Measurements from ENCODE around the gene BNC2.

The BNC2 gene

DNA sequence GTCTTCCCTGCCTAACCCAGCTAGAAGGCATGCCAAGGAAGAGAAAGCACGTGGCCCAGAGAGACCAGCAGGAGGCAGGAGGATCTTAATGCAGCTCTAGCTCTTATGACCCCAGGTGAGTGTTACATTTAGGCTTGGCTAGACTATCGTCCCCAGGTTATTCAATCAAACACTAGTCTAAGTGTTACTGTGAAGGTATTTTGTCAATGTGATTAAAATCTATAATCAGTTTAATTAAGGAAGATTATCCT lies 483.7 kb downstream of the BNC2 start (continued):
- TF ChIP-seq SCRT1 (tag by site-specific recombination; IDR thresholded peaks at IDR 0.05; ENCODE audit: borderline replicate concordance) (no peak), ZNF202 (tag by site-specific recombination; IDR thresholded peaks at IDR 0.05; ENCODE audit: borderline replicate concordance) (no peak)

DNA sequence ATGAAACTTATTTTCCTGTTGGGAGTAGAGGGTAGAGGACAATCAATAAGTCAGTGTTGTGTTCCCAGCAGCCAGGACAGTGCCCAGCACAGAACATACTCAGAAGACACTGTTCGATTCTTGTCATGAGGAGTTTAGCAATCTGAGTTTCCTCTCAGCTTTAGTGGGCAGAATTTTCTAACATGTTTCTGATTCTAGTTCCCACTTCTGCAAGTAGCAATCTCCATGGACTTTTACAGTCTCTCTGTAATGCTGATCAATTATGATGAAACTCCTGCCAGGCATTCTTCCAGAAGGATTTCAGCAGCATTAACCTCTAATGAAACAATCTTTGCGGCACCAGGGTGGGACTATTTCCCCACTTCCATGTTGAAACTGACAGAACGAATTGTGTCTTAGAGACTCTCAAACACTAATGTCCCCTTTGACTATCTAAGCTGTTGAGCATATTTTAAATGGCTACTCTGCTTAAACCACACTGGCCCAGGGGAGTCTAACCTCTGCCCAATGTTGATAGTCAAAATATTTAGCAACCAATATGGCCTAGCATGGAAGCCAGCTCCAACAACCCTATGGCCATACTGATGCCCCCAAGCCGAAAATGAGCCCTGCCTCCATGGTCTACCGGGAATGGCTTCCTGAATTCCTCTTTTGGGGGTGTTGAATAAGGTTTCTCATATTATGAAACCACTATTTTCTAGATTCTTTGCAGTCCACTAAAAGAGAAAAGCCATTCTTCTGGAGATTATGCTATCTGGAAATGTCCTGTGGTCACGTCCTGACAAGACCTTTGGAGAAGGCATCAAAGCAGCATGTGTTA lies 484.3 kb downstream of the BNC2 start:
- ChIA-PET CTCF (interaction anchor here (0.6 to 0.9 kb wide), 2 partner anchors 8 to 103 kb away, joined by 3 to 4 read pairs; no protein-coding TSS in a partner anchor), POLR2A (no interaction called here)
- Histone ChIP-seq H3K27ac (ENCODE audit: extremely low read depth, low read depth, low read length) (no peak overlapping the region), H3K4me3 (ENCODE audit: low read depth, low read length) (no peak overlapping the region), H3K9me3 (ENCODE audit: control insufficient read depth, insufficient read depth, low read depth, low read length) (no peaks in the 10 kb centered on the region), H3K4me1 (ENCODE audit: control insufficient read depth, insufficient read depth, low read length) (no peaks in the 10 kb centered on the region), H3K36me3 (ENCODE audit: control insufficient read depth in 2 of 2, insufficient read depth in 1 of 2, low read length in 2 of 2) (no peaks in the 10 kb centered on the region)
- TF ChIP-seq ZNF549 (tag by site-specific recombination; IDR thresholded peaks at IDR 0.05) (no peak), ZBTB7A (tag by site-specific recombination; IDR thresholded peaks at IDR 0.05; ENCODE audit: low read depth) (no peak), HOXD13 (CRISPR knock-in tag; IDR thresholded peaks at IDR 0.05; ENCODE audit: borderline replicate concordance) (no peak), ZBTB6 (tag by site-specific recombination; IDR thresholded peaks at IDR 0.05) (no peak), ZNF311 (tag by site-specific recombination; IDR thresholded peaks at IDR 0.05; ENCODE audit: borderline replicate concordance) (no peak), ZNF280C (tag by site-specific recombination; IDR thresholded peaks at IDR 0.05) (no peak), ZNF362 (tag by site-specific recombination; IDR thresholded peaks at IDR 0.05) (no peak), ZNF629 (tag by site-specific recombination; IDR thresholded peaks at IDR 0.05) (no peak), SP7 (tag by site-specific recombination; IDR thresholded peaks at IDR 0.05) (no peak), RBAK (tag by site-specific recombination; IDR thresholded peaks at IDR 0.05) (no peak), SCRT1 (tag by site-specific recombination; IDR thresholded peaks at IDR 0.05; ENCODE audit: borderline replicate concordance) (no peak), TCF7L2 (IDR thresholded peaks at IDR 0.05; ENCODE audit: borderline replicate concordance, low read depth, low read length) (no peak), ZBTB20 (tag by site-specific recombination; IDR thresholded peaks at IDR 0.05) (no peak), ZNF157 (tag by site-specific recombination; IDR thresholded peaks at IDR 0.05) (no peak), ZFP37 (tag by site-specific recombination; IDR thresholded peaks at IDR 0.05) (no peak), ZNF423 (tag by site-specific recombination; IDR thresholded peaks at IDR 0.05) (no peak), OSR2 (tag by site-specific recombination; IDR thresholded peaks at IDR 0.05) (no peak), ZNF391 (tag by site-specific recombination; IDR thresholded peaks at IDR 0.05; ENCODE audit: borderline replicate concordance, low read depth) (no peak), ZNF416 (tag by site-specific recombination; IDR thresholded peaks at IDR 0.05) (no peak)
- TF ChIP-seq, protein P1, sequence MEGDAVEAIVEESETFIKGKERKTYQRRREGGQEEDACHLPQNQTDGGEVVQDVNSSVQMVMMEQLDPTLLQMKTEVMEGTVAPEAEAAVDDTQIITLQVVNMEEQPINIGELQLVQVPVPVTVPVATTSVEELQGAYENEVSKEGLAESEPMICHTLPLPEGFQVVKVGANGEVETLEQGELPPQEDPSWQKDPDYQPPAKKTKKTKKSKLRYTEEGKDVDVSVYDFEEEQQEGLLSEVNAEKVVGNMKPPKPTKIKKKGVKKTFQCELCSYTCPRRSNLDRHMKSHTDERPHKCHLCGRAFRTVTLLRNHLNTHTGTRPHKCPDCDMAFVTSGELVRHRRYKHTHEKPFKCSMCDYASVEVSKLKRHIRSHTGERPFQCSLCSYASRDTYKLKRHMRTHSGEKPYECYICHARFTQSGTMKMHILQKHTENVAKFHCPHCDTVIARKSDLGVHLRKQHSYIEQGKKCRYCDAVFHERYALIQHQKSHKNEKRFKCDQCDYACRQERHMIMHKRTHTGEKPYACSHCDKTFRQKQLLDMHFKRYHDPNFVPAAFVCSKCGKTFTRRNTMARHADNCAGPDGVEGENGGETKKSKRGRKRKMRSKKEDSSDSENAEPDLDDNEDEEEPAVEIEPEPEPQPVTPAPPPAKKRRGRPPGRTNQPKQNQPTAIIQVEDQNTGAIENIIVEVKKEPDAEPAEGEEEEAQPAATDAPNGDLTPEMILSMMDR (tag by site-specific recombination; IDR thresholded peaks at IDR 0.05) = no peak

All from HEK293 (cell line).